Pulmonary artery endothelial cell (primary cell): ENCODE measurements around the gene HABP2. TPM values are rescaled to one million over a fixed set of nuclear protein-coding genes. Genes with fewer than 3 reads are reported as not detected.

Experiments
- DNase-seq: peaks from one replicate; pipeline ENCODE4 v3.0.0-alpha.2; 2011; ENCODE audit warnings: low read depth, low spot score
- total RNA-seq: library from RNA; depleted of rRNA; stranded (reverse); fragments of >200 nt; gene quantifications from 2 replicates; pipeline ENCODE4 v1.2.3, GENCODE V29; 2014

HABP2 gene
- total RNA-seq, 1 donor from 2014 or later: not detected

GRCh38 chr10:113525713-113526112, 27.1 kb upstream of the HABP2 start:
- no peak for DNase-seq

- DNase-seq: no peak
These were observed 25.5 kb upstream of the HABP2 start for GRCh38 chr10:113527211-113527906.

GRCh38 chr10:113528876-113529275, 24.0 kb upstream of the HABP2 start:
- DNase-seq: no peak

GRCh38 chr10:113529575-113529974, 23.3 kb upstream of the HABP2 start:
- DNase-seq: no peak

DNA sequence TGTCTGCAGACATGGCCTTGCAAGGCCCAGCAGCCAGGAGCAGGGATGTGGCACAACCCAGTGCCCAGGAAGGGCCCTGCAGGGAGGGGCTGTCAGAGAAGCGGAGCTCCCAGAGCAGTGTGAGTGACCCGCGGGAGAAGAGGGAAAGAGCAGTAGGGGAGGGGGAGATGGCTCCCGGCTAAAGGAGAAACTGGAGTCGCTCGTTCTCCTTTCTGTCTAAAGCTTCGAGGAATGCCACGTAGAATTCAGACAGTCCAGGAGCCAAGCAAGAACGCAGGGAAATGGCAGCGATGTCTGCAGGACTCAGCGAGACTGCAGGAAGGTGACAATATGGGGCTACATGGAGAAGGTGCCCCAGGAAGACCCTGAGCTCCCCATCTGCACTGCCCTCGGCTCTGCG, 22.4 kb upstream of the HABP2 start:
- no peak for DNase-seq

DNA sequence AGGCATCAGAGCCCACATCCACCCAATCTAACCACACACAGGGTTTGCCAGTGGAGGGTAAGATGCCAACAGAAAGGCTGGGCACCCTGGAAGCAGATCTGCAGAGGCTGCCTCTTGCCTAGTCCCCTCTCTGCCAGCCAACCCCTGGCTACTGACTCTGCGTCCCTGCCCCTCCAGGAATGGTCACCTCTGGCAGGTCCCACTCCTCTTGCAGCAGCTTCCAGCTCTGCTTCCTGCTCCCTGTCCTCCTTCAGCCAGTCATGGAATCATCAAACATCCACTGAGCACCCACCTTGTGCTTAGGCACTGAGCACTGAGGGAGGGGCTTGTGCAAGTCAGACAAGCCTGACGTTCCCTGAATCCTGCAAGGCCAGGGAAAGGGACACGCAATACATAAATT, 20.1 kb upstream of the HABP2 start:
- no peak for DNase-seq

DNA sequence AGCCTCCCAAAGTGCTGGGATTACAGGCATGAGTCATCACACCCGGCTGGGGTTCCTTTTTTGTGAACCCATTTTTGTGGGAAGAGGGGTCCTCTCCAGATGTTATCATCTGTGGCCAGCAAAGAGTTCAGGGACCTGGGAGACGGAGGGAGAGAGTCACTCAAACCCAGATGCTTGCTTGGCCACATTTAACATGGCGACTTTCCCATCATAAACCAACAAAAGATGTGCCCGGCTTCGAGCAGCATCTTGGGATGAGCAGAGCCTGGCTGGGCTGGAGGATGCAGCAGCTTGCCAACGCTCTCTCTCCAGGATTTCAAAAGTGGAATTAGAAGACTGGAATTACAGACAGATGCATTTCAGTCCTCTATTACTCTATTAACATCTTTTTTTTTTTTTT, 19.1 kb upstream of the HABP2 start:
- no peak for DNase-seq

- DNase-seq: no peak
These were observed 18.4 kb upstream of the HABP2 start for GRCh38 chr10:113534423-113534822.

GRCh38 chr10:113537672-113538071, 15.2 kb upstream of the HABP2 start:
- no peak for DNase-seq

DNA sequence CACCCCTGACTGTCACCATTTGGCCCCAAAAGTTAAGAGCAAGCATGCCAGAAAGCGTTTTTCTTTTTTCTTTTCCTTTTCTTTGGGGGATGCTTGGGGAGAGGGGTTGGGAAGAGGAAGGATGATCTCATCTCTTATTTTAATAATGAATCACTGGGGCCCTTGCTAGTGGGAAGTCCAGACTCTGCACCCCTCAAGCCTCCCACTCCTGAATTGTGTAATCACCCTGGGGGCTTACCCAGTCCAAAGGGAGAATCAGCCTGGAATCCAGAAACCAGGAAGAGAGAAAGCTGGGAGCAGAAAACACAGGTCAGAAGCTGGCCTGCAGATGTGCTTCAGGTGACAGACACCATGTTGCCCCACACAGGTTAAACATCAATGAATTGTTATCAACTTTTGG, 14.7 kb upstream of the HABP2 start:
- no peak for DNase-seq

DNA sequence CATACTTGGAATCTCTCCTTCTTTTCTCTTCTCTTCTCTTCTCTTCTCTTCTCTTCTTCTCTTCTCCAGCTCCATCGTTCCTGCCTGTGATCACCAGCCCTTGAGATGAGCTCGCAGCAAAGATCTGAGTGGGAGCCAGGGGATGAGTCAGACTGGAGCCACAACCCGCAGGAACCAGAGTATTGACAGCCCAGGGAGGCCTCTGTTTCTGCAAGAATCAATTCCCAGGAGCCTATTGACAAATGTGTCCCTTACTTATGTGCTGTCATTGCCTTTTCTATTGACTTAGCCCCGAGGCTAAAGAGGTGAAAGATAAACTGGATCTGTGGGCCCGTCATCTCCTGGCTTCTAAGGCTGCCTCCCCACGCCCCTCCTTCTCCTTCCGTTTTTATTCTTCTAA, 13.1 kb upstream of the HABP2 start:
- DNase-seq: no peak

GRCh38 chr10:113540845-113541548, 11.9 kb upstream of the HABP2 start:
- no peak for DNase-seq

DNA sequence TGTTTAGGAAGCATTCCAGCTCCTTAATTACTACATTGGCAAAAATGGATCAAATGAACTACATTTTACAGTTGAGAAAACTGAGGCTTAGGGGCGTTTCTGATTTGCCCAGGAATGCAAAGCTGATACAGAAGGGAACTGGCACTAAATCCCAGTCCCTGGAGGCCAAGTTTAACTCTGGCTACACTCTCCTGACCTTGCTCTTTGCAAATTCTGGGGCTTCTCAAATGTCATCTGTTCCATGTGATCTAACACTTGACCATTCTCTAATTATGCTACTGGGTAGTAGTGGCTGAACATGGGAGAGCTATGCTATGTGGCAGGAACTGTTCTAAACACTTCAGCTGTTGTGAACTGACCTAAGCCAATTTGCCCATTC, 11.3 kb upstream of the HABP2 start:
- no peak for DNase-seq

GRCh38 chr10:113543107-113543955, 9.5 kb upstream of the HABP2 start:
- no peak for DNase-seq

DNA sequence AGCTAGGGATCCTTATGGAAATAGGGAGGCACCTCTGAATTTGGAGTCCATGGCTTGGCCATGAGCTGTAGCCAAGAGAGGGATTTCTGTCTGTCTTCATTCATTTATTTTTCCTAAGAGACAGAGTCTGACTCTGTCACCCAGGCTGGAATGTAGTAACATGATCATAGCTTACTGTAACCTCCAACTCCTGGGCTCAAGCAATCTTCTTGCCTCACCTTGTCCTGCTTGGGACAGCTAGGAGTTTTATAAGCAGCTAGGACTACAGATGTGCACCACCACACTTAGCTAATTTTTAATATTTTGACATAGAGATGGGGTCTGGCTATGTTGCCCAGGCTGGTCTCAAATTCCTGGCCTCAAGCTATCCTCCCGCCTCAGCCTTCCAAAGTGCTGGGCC, 8.5 kb upstream of the HABP2 start:
- DNase-seq: no peak

- no peak for DNase-seq
These were observed 5.4 kb upstream of the HABP2 start for GRCh38 chr10:113547426-113547825.

- no peak for DNase-seq
These were observed 3.0 kb upstream of the HABP2 start for GRCh38 chr10:113549856-113550255.

GRCh38 chr10:113550365-113550764, 2.5 kb upstream of the HABP2 start:
- peak; percentile 82 for DNase-seq

DNA sequence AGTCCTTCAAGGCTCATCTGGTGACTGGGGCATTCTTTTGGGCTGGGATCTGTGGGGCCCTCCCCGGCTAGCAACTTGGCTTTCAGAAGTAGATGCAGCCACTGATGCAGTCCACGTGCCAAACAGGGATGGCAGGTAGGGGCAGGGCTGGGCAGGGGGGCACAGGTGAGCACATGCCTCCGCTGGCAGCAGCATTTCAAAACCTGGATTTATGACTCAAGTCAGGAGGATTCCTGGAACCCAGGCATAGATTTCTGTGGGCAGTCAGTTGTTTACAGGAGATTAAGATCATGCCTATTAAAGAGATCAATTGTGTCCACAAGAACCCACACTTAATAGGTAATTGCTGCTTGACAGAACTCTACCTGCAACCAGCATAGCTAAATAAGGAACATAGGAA, 839 bp upstream of the HABP2 start:
- DNase-seq: no peak

- no peak for DNase-seq
These were observed 296 bp downstream of the HABP2 start for GRCh38 chr10:113553149-113553548.

- peak; percentile 57 for DNase-seq
These were observed 1.4 kb downstream of the HABP2 start for GRCh38 chr10:113554214-113554613.

GRCh38 chr10:113555245-113555644, 2.4 kb downstream of the HABP2 start:
- DNase-seq: no peak
